ENCODE results near the gene EXOC1. TPM values are rescaled to one million over a fixed set of nuclear protein-coding genes. Genes with fewer than 3 reads are reported as not detected.

EXOC1 gene
- total RNA-seq, 1 donor from 2014 or later: 41.1 TPM

- no peak overlapping the region for H3K4me3 ChIP-seq (ENCODE audit: low read depth, low read length)
- no peak for DNase-seq (ENCODE audit: low read depth)
- H3K27me3 ChIP-seq (ENCODE audit: control insufficient read depth, insufficient read depth, low read length): no peaks in the 10 kb centered on the region
- TF ChIP-seq CTCF (IDR thresholded peaks at IDR 0.05; ENCODE audit: insufficient read depth, low read length, poor library complexity, severe bottlenecking): no peak
- no peaks in the 10 kb centered on the region for H3K36me3 ChIP-seq (ENCODE audit: control insufficient read depth, insufficient read depth, low read length)
These were observed 86.0 kb downstream of the EXOC1 start for GRCh38 chr4:55939421-55939820.

GRCh38 chr4:55941881-55942396, 88.5 kb downstream of the EXOC1 start:
- no peak for TF ChIP-seq CTCF (IDR thresholded peaks at IDR 0.05; ENCODE audit: insufficient read depth, low read length, poor library complexity, severe bottlenecking)
- Histone ChIP-seq H3K36me3 (ENCODE audit: control insufficient read depth, insufficient read depth, low read length) (no peaks in the 10 kb centered on the region), H3K4me3 (ENCODE audit: low read depth, low read length) (no peak overlapping the region), H3K27me3 (ENCODE audit: control insufficient read depth, insufficient read depth, low read length) (no peaks in the 10 kb centered on the region)
- DNase-seq (ENCODE audit: low read depth): no peak

DNA sequence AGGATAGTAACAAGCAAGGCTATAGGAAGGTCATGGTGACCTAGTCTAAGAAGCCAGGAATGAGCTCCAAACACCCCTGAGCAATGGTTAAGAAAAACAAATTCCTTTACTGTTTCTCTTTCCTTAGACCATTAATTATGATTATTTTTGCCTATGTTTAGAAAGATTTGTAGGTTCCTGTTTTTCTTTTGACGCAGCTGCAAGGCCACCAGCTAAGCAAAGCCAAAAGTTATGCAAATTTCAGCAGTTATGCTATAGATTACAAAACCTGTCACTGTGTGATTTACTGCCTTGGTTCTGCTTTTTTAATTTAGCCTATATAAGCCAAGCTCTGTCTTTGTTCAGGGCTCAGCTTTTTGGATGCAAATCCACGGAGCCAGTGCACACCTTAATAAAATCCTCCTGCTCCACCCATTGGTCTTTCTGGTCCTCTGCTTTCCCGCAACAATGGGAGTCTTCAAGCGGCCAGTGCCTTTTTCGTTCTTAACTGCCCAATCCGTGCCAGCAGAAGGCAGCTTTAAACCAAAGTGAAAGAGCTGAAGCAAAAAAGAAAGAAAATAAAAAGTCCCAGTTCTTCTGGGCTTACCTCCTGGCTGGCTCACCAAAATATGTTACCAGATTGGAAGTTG, 93.9 kb downstream of the EXOC1 start:
- H3K27me3 ChIP-seq (ENCODE audit: control insufficient read depth, insufficient read depth, low read length): no peaks in the 10 kb centered on the region
- no peak for TF ChIP-seq CTCF (IDR thresholded peaks at IDR 0.05; ENCODE audit: insufficient read depth, low read length, poor library complexity, severe bottlenecking)
- peak overlapping the region; percentile 19 for H3K4me3 ChIP-seq (ENCODE audit: low read depth, low read length)

GRCh38 chr4:55947912-55948725, 94.7 kb downstream of the EXOC1 start:
- DNase-seq (ENCODE audit: low read depth): peak; percentile 65
- no peak for TF ChIP-seq CTCF (IDR thresholded peaks at IDR 0.05; ENCODE audit: insufficient read depth, low read length, poor library complexity, severe bottlenecking)
- Histone ChIP-seq H3K4me3 (ENCODE audit: low read depth, low read length) (peak overlapping the region; percentile 78), H3K27me3 (ENCODE audit: control insufficient read depth, insufficient read depth, low read length) (no peaks in the 10 kb centered on the region), H3K36me3 (ENCODE audit: control insufficient read depth, insufficient read depth, low read length) (no peaks in the 10 kb centered on the region)

More for the DNA sequence above, 93.9 kb downstream of the EXOC1 start:
- no peaks in the 10 kb centered on the region for H3K36me3 ChIP-seq (ENCODE audit: control insufficient read depth, insufficient read depth, low read length)
- no peak for DNase-seq (ENCODE audit: low read depth)

- peak; percentile 81 for TF ChIP-seq CTCF (IDR thresholded peaks at IDR 0.05; ENCODE audit: insufficient read depth, low read length, poor library complexity, severe bottlenecking)
- no peaks in the 10 kb centered on the region for H3K27me3 ChIP-seq (ENCODE audit: control insufficient read depth, insufficient read depth, low read length)
- peak within 1 kb of the TSS; percentile 78 for H3K4me3 ChIP-seq (ENCODE audit: low read depth, low read length)
- DNase-seq (ENCODE audit: low read depth): peak; percentile 65
- H3K36me3 ChIP-seq (ENCODE audit: control insufficient read depth, insufficient read depth, low read length): no peaks in the 10 kb centered on the region
These were observed 95.5 kb downstream of the EXOC1 start, which contains the start of gene CEP135 for GRCh38 chr4:55948726-55949481. TSS of gene CEP135 (plus strand) at chr4:55948945. CDS start at chr4:55952131, 3,186 bp downstream.

Data from kidney epithelial cell (primary cell).